Measurements from ENCODE around the gene LRRC23.

Gene LRRC23

GRCh38 chr12:6912164-6912935 lies 7.7 kb downstream of the LRRC23 start:
- Histone ChIP-seq H3K36me3 (ENCODE audit: insufficient read depth) (no peaks in the 10 kb centered on the region), H3K4me1 (ENCODE audit: low read depth, poor library complexity, severe bottlenecking) (peaks cover 8% of the 10 kb centered on the region), H4K20me1 (ENCODE audit: insufficient read depth) (no peaks in the 10 kb centered on the region), H3K79me2 (ENCODE audit: insufficient read depth, low read depth) (no peaks in the 10 kb centered on the region), H2AFZ (ENCODE audit: low read depth) (no peak overlapping the region), H3K27me3 (ENCODE audit: insufficient read depth, low read depth) (peaks cover 11% of the 10 kb centered on the region; the same call in 1 of the 2 replicates), H3K27ac (no peak overlapping the region), H3K4me2 (no peak overlapping the region), H3K9ac (no peak overlapping the region), H3K4me3 (IDR thresholded peaks at IDR 0.05; ENCODE audit: insufficient read depth, low read depth, low read length) (no peak overlapping the region)
- TF ChIP-seq CTCF (conservative IDR thresholded peaks at IDR 0.05; ENCODE audit: low read depth, low read length) = no peak

- Histone ChIP-seq H3K27me3 (ENCODE audit: insufficient read depth, low read depth) (peaks cover 11% of the 10 kb centered on the region; the same call in 1 of the 2 replicates), H3K4me1 (ENCODE audit: low read depth, poor library complexity, severe bottlenecking) (peaks cover 8% of the 10 kb centered on the region), H3K36me3 (ENCODE audit: insufficient read depth) (no peaks in the 10 kb centered on the region), H4K20me1 (ENCODE audit: insufficient read depth) (no peaks in the 10 kb centered on the region), H3K4me3 (IDR thresholded peaks at IDR 0.05; ENCODE audit: insufficient read depth, low read depth, low read length) (no peak within 1 kb of the TSS), H2AFZ (ENCODE audit: low read depth) (peak within 1 kb of the TSS; percentile 82), H3K4me2 (peak within 1 kb of the TSS; percentile 84), H3K27ac (no peak within 1 kb of the TSS), H3K79me2 (ENCODE audit: insufficient read depth, low read depth) (no peaks in the 10 kb centered on the region), H3K9ac (no peak within 1 kb of the TSS)
- TF ChIP-seq CTCF (conservative IDR thresholded peaks at IDR 0.05; ENCODE audit: low read depth, low read length) = no peak
These were observed 9.8 kb downstream of the LRRC23 start, which contains the start of gene ENO2 for GRCh38 chr12:6914246-6914946. TSS of gene ENO2 (plus strand) at chr12:6914580. CDS start at chr12:6915833, 1,253 bp downstream.

GRCh38 chr12:6914947-6915788 lies 10.5 kb downstream of the LRRC23 start:
- H2AFZ ChIP-seq (ENCODE audit: low read depth) = peak overlapping the region; percentile 82
- H3K79me2 ChIP-seq (ENCODE audit: insufficient read depth, low read depth) = no peaks in the 10 kb centered on the region
- no peak for TF ChIP-seq CTCF (conservative IDR thresholded peaks at IDR 0.05; ENCODE audit: low read depth, low read length)
- H3K4me2 ChIP-seq = peak overlapping the region; percentile 84
- peaks cover 11% of the 10 kb centered on the region for H3K4me1 ChIP-seq (ENCODE audit: low read depth, poor library complexity, severe bottlenecking)
- H3K27me3 ChIP-seq (ENCODE audit: insufficient read depth, low read depth) = peaks cover 11% of the 10 kb centered on the region; the same call in 1 of the 2 replicates
- H3K4me3 ChIP-seq (IDR thresholded peaks at IDR 0.05; ENCODE audit: insufficient read depth, low read depth, low read length) = no peak overlapping the region
- no peaks in the 10 kb centered on the region for H3K36me3 ChIP-seq (ENCODE audit: insufficient read depth)
- no peak overlapping the region for H3K27ac ChIP-seq
- H3K9ac ChIP-seq = no peak overlapping the region
- H4K20me1 ChIP-seq (ENCODE audit: insufficient read depth) = no peaks in the 10 kb centered on the region

- no peak for TF ChIP-seq CTCF (conservative IDR thresholded peaks at IDR 0.05; ENCODE audit: low read depth, low read length)
- Histone ChIP-seq H2AFZ (ENCODE audit: low read depth) (no peak overlapping the region), H4K20me1 (ENCODE audit: insufficient read depth) (no peaks in the 10 kb centered on the region), H3K4me1 (ENCODE audit: low read depth, poor library complexity, severe bottlenecking) (peaks cover 11% of the 10 kb centered on the region), H3K79me2 (ENCODE audit: insufficient read depth, low read depth) (no peaks in the 10 kb centered on the region), H3K4me2 (no peak overlapping the region), H3K27ac (no peak overlapping the region), H3K9ac (no peak overlapping the region), H3K4me3 (IDR thresholded peaks at IDR 0.05; ENCODE audit: insufficient read depth, low read depth, low read length) (no peak overlapping the region), H3K36me3 (ENCODE audit: insufficient read depth) (no peaks in the 10 kb centered on the region), H3K27me3 (ENCODE audit: insufficient read depth, low read depth) (peaks cover 11% of the 10 kb centered on the region; the same call in 1 of the 2 replicates)
These were observed 11.2 kb downstream of the LRRC23 start for GRCh38 chr12:6915789-6916285.
